Suprapubic skin (tissue), 4 donors: ENCODE results near the gene PPA1. TPM values are rescaled to one million over a fixed set of nuclear protein-coding genes. Genes with fewer than 3 reads are reported as not detected.
A peak's percentile ranks its signal among the peaks of the same experiment; 100 is the strongest.
"Not testable (repeated sequence)": the region's sequence is repeated elsewhere in the genome, so short reads cannot be mapped to it uniquely, and the experiment has no call there.

Source experiments
- DNase-seq, 2 donors: peaks; one replicate each; pipeline ENCODE4 v3.0.0-alpha.2; 2019; ENCODE audit warnings: low spot score in 2 of 2
- H3K27ac ChIP-seq: fragments of 200-600 bp; sonication (generic); one replicate; pipeline ENCODE4 v1.5.1; 2019
- H3K27me3 ChIP-seq: fragments of 200-600 bp; sonication (generic); one replicate; pipeline ENCODE4 v1.5.1; 2019
- H3K36me3 ChIP-seq: fragments of 200-600 bp; sonication (generic); one replicate; pipeline ENCODE4 v1.5.1; 2019
- H3K4me1 ChIP-seq: fragments of 200-600 bp; sonication (generic); one replicate; pipeline ENCODE4 v1.5.1; 2019
- H3K4me3 ChIP-seq: fragments of 200-600 bp; sonication (generic); one replicate; pipeline ENCODE4 v1.5.1; 2019; ENCODE audit warnings: mild to moderate bottlenecking
- H3K9me3 ChIP-seq: fragments of 200-600 bp; sonication (generic); one replicate; pipeline ENCODE4 v1.5.1; 2019
- EP300 ChIP-seq: sonication (generic); formaldehyde crosslinking; IDR thresholded peaks from one replicate; pipeline ENCODE4 v1.6.1; 2017; ENCODE audit warnings: antibody characterized with exemption
- POLR2A ChIP-seq, 2 donors: fragments of 450-650 bp; IDR thresholded peaks; one replicate each; pipeline ENCODE4 v1.6.1; 2017; ENCODE audit warnings: antibody characterized with exemption in 2 of 2, mild to moderate bottlenecking in 2 of 2, moderate library complexity in 2 of 2
- POLR2AphosphoS5 ChIP-seq, 3 donors: sonication (generic); formaldehyde crosslinking; IDR thresholded peaks; one replicate each; pipeline ENCODE4 v1.6.1; 2017; ENCODE audit warnings: antibody characterized with exemption in 3 of 3
- WGBS: methylation state at CpG from one replicate; pipeline ENCODE4 v1.1.5; 2018; 5-methylcytosine and 5-hydroxymethylcytosine counted together
- total RNA-seq, 4 donors: library from RNA; depleted of rRNA; stranded (reverse); fragments of >200 nt; gene quantifications; one replicate each; pipeline ENCODE4 v1.1.0, GENCODE V29; 2016
- TF ChIP-seq, protein P1 (sequence below), 2 donors: fragments of 200-600 bp in 1 of 2; fragments of 450-650 bp in 1 of 2; sonication (generic) in 1 of 2; IDR thresholded peaks; one replicate each; pipeline ENCODE4 v1.5.1; 2016 to 2019; ENCODE audit warnings: antibody characterized with exemption in 2 of 2, mild to moderate bottlenecking in 1 of 2, moderate library complexity in 1 of 2

The PPA1 gene
- total RNA-seq, 4 donors from 2014 or later = 61.5 to 137 (median 118) TPM

DNA sequence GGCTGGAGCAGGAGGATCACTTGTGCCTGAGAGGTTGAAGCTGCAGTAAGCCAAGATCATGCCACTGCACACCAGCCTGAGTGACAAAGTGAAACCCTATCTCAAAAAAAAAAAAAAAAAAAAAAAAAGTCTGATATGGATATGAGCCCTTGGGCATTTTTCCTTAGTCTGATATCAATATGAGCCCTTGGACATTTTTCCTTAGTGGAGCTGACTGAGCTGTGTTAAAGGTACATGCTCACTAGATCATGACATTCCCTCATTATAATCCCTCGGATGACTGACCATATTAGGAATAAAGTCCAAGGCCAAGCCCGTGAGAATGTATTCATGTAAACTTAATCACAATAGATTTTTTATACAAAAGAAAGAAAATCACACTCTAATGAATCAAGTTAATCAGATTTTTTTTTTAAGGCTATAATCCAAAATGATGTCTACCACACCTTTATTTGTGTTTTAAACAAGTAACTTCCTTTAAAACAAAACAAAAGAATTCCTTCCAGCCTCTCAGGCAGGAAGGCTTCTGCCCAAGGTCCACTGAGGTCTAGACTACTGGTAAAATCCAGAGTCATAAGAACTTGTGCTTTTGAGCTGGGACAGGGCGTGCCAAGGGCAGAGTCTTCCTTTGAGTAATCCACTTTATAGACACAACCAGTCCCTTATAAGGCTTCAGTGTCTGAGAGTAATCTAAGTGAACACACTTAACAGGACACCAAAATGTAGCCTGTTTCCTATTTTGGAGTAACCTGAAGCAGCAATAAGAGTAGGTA is 5.5 kb downstream of the PPA1 start:
- DNase-seq = no peak
- peak overlapping the region; percentile 18 for H3K27ac ChIP-seq
- TF ChIP-seq, protein P1, sequence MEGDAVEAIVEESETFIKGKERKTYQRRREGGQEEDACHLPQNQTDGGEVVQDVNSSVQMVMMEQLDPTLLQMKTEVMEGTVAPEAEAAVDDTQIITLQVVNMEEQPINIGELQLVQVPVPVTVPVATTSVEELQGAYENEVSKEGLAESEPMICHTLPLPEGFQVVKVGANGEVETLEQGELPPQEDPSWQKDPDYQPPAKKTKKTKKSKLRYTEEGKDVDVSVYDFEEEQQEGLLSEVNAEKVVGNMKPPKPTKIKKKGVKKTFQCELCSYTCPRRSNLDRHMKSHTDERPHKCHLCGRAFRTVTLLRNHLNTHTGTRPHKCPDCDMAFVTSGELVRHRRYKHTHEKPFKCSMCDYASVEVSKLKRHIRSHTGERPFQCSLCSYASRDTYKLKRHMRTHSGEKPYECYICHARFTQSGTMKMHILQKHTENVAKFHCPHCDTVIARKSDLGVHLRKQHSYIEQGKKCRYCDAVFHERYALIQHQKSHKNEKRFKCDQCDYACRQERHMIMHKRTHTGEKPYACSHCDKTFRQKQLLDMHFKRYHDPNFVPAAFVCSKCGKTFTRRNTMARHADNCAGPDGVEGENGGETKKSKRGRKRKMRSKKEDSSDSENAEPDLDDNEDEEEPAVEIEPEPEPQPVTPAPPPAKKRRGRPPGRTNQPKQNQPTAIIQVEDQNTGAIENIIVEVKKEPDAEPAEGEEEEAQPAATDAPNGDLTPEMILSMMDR (IDR thresholded peaks at IDR 0.05) = no peak
- TF ChIP-seq EP300 (no peak), POLR2AphosphoS5 (IDR thresholded peaks at IDR 0.05) (no peak), POLR2A (IDR thresholded peaks at IDR 0.05) (no peak)
- no peaks in the 10 kb centered on the region for H3K9me3 ChIP-seq
- peaks cover 18% of the 10 kb centered on the region for H3K4me1 ChIP-seq
- no peaks in the 10 kb centered on the region for H3K27me3 ChIP-seq
- peaks cover 3% of the 10 kb centered on the region for H3K36me3 ChIP-seq
- H3K4me3 ChIP-seq = no peak overlapping the region
- WGBS = 61% methylated on average over 3 of the region's 3 CpGs

DNA sequence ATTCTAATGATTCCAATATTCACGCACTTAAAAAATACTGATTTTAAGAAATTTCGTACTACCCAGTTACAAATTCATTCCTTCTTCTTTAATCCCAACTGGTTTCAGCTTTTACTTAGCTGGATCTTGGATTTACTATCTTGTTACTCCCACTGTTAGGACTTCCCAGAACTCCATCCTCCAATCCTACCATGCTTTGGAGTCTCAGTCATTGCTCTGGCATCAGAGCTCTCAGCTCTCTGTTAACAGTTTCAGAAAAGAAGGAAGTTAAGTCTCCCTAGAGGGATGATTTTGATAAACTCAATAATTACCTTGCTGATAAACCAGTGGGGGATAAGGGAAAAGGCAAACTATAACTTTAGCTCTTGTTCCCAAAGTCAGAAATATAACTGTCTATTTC is 9.5 kb downstream of the PPA1 start:
- no peaks in the 10 kb centered on the region for H3K27me3 ChIP-seq
- DNase-seq = no peak
- 90% methylated on average over 2 of the region's 2 CpGs for WGBS
- H3K27ac ChIP-seq = no peak overlapping the region
- peaks cover 21% of the 10 kb centered on the region for H3K4me1 ChIP-seq
- no peak overlapping the region for H3K4me3 ChIP-seq
- peaks cover under 1% of the 10 kb centered on the region for H3K36me3 ChIP-seq
- no peaks in the 10 kb centered on the region for H3K9me3 ChIP-seq
- TF ChIP-seq, protein P1 (IDR thresholded peaks at IDR 0.05) = no peak
- no peak for TF ChIP-seq EP300
- no peak for TF ChIP-seq POLR2A (IDR thresholded peaks at IDR 0.05)
- TF ChIP-seq POLR2AphosphoS5 (IDR thresholded peaks at IDR 0.05) = no peak

DNA sequence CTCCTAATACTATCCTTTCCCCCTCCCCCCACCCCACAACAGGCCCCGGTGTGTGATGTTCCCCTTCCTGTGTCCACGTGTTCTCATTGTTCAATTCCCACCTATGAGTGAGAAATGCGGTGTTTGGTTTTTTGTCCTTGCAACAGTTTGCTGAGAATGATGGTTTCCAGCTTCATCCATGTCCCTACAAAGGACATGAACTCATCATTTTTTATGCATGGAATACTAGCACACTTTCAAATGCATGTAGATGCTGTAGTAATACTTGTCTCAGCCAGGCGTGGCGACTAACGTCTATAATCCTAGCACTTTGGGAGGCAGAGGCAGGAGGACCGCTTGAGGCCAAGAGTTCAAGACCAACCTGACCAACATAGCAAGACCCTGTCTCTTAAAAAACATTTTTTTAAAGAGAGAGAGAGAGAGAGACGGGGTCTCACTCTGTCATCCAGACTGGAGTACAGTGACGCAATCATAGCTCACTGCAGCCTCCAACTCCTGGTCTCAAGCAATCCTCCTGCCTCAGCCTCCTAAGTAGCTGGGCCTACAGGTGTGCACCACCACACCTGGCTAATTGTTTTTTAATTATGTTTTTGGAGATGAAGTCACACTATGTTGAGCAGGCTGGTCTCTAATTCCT is 10.3 kb downstream of the PPA1 start:
- H3K4me1 ChIP-seq = peaks cover 18% of the 10 kb centered on the region
- DNase-seq, H3K27me3 ChIP-seq, H3K27ac ChIP-seq, H3K36me3 ChIP-seq, H3K9me3 ChIP-seq, H3K4me3 ChIP-seq: not testable (repeated sequence)
- 79% methylated on average over 9 of the region's 9 CpGs for WGBS

DNA sequence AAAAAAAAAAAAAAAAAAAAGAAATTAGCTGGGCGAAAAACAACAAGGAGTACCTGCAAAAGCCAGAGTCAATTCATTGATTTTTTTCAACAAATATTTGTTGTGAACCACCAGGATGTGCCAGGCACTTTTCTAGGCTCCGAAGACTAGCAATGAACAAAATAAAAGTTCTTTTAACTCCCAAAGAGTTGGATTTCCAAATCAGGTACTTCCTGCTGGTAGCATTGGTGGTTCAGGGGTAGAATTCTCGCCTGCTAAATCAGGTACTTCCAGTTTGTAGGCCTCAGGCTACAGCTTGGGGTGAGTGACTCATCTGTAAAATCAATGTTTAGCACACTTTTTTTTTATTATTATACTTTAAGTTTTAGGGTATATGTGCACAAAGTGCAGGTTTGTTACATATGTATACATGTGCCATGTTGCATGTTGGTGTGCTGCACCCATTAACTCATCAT is 10.9 kb downstream of the PPA1 start:
- Histone ChIP-seq H3K27ac (no peak overlapping the region), H3K36me3 (peaks cover 5% of the 10 kb centered on the region), H3K9me3 (no peaks in the 10 kb centered on the region), H3K27me3 (no peaks in the 10 kb centered on the region), H3K4me3 (no peak overlapping the region), H3K4me1 (peaks cover 16% of the 10 kb centered on the region)
- no peak for DNase-seq
- 63% methylated on average over 3 of the region's 3 CpGs for WGBS
- TF ChIP-seq EP300 (no peak), POLR2A (IDR thresholded peaks at IDR 0.05) (no peak), POLR2AphosphoS5 (IDR thresholded peaks at IDR 0.05) (no peak)
- TF ChIP-seq, protein P1 (IDR thresholded peaks at IDR 0.05) = no peak

DNA sequence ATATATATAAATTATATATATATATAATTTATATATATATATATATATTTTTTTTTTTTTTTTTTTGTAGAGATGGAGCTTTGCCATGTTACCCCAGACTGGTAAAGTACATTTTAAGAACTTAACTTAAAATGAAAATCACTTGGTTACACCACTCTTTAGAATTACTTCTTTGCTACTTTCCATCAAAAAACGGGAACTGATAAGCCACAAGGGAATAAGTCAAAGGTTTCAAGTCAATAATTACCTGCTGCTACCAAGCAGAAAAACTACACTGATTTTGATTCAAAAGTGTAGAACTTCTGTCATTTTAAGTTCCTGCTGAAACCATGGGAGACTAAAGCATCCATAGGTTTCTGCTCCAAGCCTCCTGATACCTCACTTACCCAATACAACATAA is 12.2 kb downstream of the PPA1 start:
- peaks cover 15% of the 10 kb centered on the region for H3K36me3 ChIP-seq
- no peak for TF ChIP-seq POLR2A (IDR thresholded peaks at IDR 0.05)
- H3K4me1 ChIP-seq = peaks cover 16% of the 10 kb centered on the region
- WGBS = 19% methylated on average over 1 of the region's 1 CpG
- no peak for DNase-seq
- H3K27ac ChIP-seq = peak overlapping the region; percentile 48
- H3K9me3 ChIP-seq = no peaks in the 10 kb centered on the region
- no peaks in the 10 kb centered on the region for H3K27me3 ChIP-seq
- peak overlapping the region; percentile 14 for H3K4me3 ChIP-seq

DNA sequence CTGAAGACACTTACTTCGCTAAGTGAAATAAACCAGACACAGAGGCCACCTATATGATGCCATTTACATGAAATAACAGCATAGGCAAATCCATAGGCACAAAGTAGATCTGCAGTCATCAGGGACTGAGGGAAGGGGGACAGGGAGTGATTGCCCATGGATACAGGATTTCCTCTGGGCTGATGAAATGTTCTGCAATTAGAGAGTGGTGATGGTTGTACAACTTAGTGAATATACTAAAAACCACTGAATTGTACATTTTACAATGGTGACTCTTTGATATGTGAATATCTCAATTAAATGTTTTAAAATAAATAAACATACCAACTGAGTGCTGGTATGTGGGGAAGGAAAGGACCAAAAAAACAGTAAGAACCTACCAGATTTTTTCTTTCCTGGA is 20.4 kb downstream of the PPA1 start:
- H3K36me3 ChIP-seq = peaks cover 75% of the 10 kb centered on the region
- no peak for DNase-seq
- WGBS = 95% methylated on average over 1 of the region's 1 CpG

More for the DNA sequence above, 20.4 kb downstream of the PPA1 start:
- H3K27me3 ChIP-seq = no peaks in the 10 kb centered on the region
- no peak for TF ChIP-seq POLR2A (IDR thresholded peaks at IDR 0.05)
- no peaks in the 10 kb centered on the region for H3K9me3 ChIP-seq
- H3K27ac ChIP-seq = no peak overlapping the region
- H3K4me3 ChIP-seq = no peak overlapping the region
- no peaks in the 10 kb centered on the region for H3K4me1 ChIP-seq
